ENCODE results near the gene PFKFB2.

PFKFB2 gene

DNA sequence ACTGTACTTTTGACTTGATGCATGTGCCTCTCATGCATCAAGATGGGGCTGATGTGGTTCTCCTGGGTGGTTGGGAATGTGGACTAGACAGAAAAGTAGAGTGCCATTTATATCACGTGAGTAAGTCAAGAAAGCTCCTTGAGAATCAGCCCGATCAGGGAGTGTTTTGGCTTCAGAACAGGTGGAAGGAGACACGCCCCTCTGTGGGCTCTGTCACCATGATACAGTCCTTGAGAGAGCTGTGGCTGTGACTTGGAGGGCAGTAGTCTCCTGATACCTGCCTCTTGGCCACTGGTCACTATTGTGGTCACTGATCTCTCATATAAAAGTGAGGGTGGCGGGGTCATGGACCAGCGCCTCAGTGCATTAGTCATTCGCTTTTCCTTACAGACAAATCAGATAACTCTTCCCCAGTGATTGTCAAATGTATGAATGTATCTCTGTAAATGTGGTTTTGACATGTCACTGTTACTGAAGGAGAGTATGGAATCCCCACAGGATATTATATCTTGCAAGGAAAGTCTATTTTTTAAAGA is 26.7 kb downstream of the PFKFB2 start:
- no peak for DNase-seq
- H3K9me3 ChIP-seq (ENCODE audit: severe bottlenecking) = no peaks in the 10 kb centered on the region
- peaks cover 96% of the 10 kb centered on the region for H3K27me3 ChIP-seq (ENCODE audit: insufficient read depth, low read depth, severe bottlenecking)
- no peak overlapping the region for H3K4me3 ChIP-seq (ENCODE audit: low read depth, low read length)
- H3K36me3 ChIP-seq = no peaks in the 10 kb centered on the region
- no peak overlapping the region for H3K27ac ChIP-seq
- TF ChIP-seq, protein P1, sequence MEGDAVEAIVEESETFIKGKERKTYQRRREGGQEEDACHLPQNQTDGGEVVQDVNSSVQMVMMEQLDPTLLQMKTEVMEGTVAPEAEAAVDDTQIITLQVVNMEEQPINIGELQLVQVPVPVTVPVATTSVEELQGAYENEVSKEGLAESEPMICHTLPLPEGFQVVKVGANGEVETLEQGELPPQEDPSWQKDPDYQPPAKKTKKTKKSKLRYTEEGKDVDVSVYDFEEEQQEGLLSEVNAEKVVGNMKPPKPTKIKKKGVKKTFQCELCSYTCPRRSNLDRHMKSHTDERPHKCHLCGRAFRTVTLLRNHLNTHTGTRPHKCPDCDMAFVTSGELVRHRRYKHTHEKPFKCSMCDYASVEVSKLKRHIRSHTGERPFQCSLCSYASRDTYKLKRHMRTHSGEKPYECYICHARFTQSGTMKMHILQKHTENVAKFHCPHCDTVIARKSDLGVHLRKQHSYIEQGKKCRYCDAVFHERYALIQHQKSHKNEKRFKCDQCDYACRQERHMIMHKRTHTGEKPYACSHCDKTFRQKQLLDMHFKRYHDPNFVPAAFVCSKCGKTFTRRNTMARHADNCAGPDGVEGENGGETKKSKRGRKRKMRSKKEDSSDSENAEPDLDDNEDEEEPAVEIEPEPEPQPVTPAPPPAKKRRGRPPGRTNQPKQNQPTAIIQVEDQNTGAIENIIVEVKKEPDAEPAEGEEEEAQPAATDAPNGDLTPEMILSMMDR (IDR thresholded peaks at IDR 0.05; ENCODE audit: low read depth, low read length) = no peak

DNA sequence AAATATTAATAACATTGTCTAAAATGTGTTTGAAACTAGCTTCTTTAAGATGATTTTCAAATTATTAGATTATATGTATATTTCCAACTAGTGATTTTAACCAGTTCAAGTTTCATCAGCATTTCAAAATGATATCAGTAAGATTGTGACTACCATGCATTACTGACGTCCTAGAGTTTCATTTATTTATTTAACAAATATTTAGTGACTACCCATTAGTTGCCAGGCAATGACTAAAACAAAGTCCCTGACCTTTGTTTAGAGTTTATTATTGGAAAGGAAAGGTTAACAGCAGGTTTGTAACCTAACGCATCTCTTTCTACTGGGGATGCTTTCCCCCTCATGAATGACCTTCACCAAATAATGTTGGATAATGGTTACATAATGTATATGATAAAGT is 28.0 kb downstream of the PFKFB2 start:
- no peaks in the 10 kb centered on the region for H3K36me3 ChIP-seq
- H3K9me3 ChIP-seq (ENCODE audit: severe bottlenecking) = no peaks in the 10 kb centered on the region
- peaks cover 96% of the 10 kb centered on the region for H3K27me3 ChIP-seq (ENCODE audit: insufficient read depth, low read depth, severe bottlenecking)
- TF ChIP-seq, protein P1 (IDR thresholded peaks at IDR 0.05; ENCODE audit: low read depth, low read length) = no peak
- no peak overlapping the region for H3K4me3 ChIP-seq (ENCODE audit: low read depth, low read length)
- no peak for DNase-seq
- H3K27ac ChIP-seq = no peak overlapping the region

DNA sequence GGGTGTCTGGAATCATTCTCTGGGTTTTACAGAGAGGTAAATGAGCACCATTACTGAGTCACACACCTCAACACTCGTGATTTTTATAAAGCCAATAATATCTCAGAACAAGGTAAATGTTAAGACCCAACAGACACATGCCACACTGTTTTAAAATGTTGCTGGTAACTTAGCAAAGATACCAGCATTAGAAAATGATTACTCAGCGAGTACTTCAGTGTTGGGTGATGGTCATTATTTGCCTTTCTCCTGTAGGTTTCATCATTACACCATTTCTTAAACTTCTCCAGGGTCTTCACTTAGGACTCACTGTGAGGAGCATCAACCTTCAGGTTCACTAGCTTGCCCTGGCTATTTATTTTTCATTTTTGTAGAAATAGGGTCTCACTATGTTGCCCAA is 28.7 kb downstream of the PFKFB2 start:
- no peak for DNase-seq
- no peak overlapping the region for H3K27ac ChIP-seq
- no peak overlapping the region for H3K4me3 ChIP-seq (ENCODE audit: low read depth, low read length)
- no peaks in the 10 kb centered on the region for H3K9me3 ChIP-seq (ENCODE audit: severe bottlenecking)
- TF ChIP-seq, protein P1 (IDR thresholded peaks at IDR 0.05; ENCODE audit: low read depth, low read length) = no peak
- H3K27me3 ChIP-seq (ENCODE audit: insufficient read depth, low read depth, severe bottlenecking) = peaks cover 96% of the 10 kb centered on the region
- H3K36me3 ChIP-seq = no peaks in the 10 kb centered on the region

DNA sequence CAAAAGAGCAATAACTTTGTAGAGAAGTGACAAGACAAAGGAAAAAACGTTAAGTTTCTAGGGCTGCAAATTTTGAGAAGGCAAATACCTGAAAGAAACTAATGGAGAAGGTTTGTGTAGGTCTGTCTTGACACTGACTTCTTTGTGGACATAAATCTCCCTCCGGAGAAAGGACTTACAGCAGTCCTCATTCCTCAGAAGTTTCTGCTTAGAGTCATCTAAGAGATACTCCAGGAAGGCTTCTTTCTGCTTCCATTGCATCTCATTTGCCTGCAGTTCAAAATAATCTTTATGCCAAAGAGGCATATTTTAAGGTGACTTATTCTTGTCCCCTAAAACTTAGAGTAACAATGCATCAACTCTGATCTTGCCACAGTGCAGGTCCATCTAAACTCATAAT is 31.2 kb downstream of the PFKFB2 start:
- no peak for DNase-seq
- Histone ChIP-seq H3K36me3 (no peaks in the 10 kb centered on the region), H3K9me3 (ENCODE audit: severe bottlenecking) (no peaks in the 10 kb centered on the region), H3K27me3 (ENCODE audit: insufficient read depth, low read depth, severe bottlenecking) (peaks cover 96% of the 10 kb centered on the region), H3K4me3 (ENCODE audit: low read depth, low read length) (no peak overlapping the region), H3K27ac (no peak overlapping the region)
- TF ChIP-seq, protein P1 (IDR thresholded peaks at IDR 0.05; ENCODE audit: low read depth, low read length) = no peak

DNA sequence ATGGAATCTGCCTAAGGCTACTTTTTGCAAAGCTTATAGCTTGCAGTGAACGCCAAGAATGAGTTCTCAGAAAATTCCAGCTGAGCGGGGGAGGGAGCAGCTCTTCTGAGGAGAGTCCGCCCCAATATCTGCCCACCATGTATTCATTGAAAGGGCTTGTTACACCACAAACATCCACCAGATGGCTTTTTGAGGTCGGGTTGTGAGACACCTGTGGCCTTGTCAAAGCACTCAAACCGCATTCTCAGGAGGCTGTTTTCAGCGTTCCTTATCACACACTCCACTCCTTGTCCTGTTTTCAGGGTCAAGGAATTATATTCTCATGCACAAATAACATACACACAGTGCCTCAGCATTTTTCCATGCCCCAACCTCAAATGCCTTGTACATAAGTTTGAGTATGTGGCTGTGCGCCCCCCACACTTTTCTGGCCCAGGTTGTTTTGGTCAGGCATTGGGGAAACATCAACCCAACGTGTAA is 31.7 kb downstream of the PFKFB2 start:
- H3K36me3 ChIP-seq = no peaks in the 10 kb centered on the region
- no peak overlapping the region for H3K4me3 ChIP-seq (ENCODE audit: low read depth, low read length)
- H3K27me3 ChIP-seq (ENCODE audit: insufficient read depth, low read depth, severe bottlenecking) = peaks cover 96% of the 10 kb centered on the region
- DNase-seq = peak; percentile 77
- TF ChIP-seq, protein P1 (IDR thresholded peaks at IDR 0.05; ENCODE audit: low read depth, low read length) = peak; percentile 89
- no peak overlapping the region for H3K27ac ChIP-seq
- no peaks in the 10 kb centered on the region for H3K9me3 ChIP-seq (ENCODE audit: severe bottlenecking)

DNA sequence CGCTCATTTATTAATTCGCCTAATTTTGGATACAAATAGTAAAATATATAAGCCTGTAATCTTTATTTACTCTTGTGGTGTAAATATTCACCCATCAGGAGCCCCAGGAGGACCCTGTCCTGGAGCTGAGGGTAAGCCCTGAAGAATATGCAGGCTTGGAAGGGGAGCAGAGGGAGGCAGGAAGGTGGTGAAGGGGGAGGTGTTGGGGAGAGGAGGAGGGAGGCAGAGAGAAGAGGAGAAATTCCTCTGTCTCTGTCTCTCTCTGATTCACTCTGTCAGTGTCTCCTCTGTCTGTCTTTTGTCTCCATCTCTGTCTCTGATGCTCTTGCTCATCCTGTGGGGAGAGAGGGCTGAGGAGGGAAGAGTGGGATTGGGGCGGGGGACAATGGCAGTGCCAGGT is 32.8 kb downstream of the PFKFB2 start:
- Histone ChIP-seq H3K9me3 (ENCODE audit: severe bottlenecking) (no peaks in the 10 kb centered on the region), H3K27me3 (ENCODE audit: insufficient read depth, low read depth, severe bottlenecking) (peaks cover 100% of the 10 kb centered on the region), H3K27ac (no peak overlapping the region), H3K4me3 (ENCODE audit: low read depth, low read length) (no peak overlapping the region), H3K36me3 (no peaks in the 10 kb centered on the region)
- DNase-seq = no peak
- TF ChIP-seq, protein P1 (IDR thresholded peaks at IDR 0.05; ENCODE audit: low read depth, low read length) = no peak
